Measurements from ENCODE around the gene GPR35. TPM values are rescaled to one million over a fixed set of nuclear protein-coding genes. Genes with fewer than 3 reads are reported as not detected.
A peak's percentile ranks its signal among the peaks of the same experiment; 100 is the strongest.

GPR35 gene
- total and polyA plus RNA-seq, 2 of the 13 experiments (the other 11 are each of a cell fraction or from before 2014, with no cell fraction given), result 27.1 to 44.2 TPM

DNA sequence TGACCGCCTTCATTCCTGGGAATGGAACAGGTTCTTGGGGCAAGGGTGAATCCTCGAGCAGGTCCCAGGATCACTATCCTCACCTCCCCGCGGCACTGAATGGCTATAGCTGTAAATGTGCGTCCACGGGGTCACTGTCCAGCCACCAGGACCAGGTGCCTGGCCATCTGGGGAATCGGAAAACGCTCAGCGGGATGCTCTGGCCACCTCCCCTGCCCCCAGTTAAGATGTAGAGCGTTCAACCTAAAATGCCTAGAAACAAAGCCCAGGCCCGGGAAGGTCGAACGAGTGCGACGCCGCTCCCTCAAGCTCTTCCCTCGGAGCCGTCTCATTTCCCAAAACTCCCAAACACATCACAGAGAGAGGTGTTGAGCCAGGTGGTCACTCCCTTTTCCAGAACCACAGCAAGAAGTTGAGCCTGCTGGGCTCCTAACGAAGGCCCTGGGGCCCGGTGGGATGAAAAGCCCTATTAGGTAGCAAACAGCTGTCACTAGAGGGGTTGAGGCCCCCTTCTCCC lies 39.5 kb upstream of the GPR35 start (continued):
- TF ChIP-seq ZNF44 (CRISPR knock-in tag; IDR thresholded peaks at IDR 0.05), result peak; percentile 23; the same call in 1 of the 2 replicates
- TF ChIP-seq ZNF878 (CRISPR knock-in tag; IDR thresholded peaks at IDR 0.05), result peak; percentile 73; the same call in 1 of the 2 replicates
- 0 out of 2 replicates have a peak, but pooled peaks have one; percentile 9 for TF ChIP-seq NR1H2 (CRISPR knock-in tag; IDR thresholded peaks at IDR 0.05; ENCODE audit: borderline replicate concordance, low read depth)
- TF ChIP-seq, protein P1, sequence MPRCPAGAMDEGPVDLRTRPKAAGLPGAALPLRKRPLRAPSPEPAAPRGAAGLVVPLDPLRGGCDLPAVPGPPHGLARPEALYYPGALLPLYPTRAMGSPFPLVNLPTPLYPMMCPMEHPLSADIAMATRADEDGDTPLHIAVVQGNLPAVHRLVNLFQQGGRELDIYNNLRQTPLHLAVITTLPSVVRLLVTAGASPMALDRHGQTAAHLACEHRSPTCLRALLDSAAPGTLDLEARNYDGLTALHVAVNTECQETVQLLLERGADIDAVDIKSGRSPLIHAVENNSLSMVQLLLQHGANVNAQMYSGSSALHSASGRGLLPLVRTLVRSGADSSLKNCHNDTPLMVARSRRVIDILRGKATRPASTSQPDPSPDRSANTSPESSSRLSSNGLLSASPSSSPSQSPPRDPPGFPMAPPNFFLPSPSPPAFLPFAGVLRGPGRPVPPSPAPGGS (CRISPR knock-in tag; IDR thresholded peaks at IDR 0.05), result 0 out of 2 replicates have a peak, but pooled peaks have one; percentile 8
- peak; percentile 91 for TF ChIP-seq ZNF235 (CRISPR knock-in tag; IDR thresholded peaks at IDR 0.05; ENCODE audit: borderline replicate concordance)
- TF ChIP-seq HMGXB4 (CRISPR knock-in tag; IDR thresholded peaks at IDR 0.05; ENCODE audit: borderline replicate concordance in 1 of 2, low read depth in 1 of 2), result no peak
- TF ChIP-seq RARA (CRISPR knock-in tag; IDR thresholded peaks at IDR 0.05), result no peak
- TF ChIP-seq FOXK1 (CRISPR knock-in tag; IDR thresholded peaks at IDR 0.05; ENCODE audit: borderline replicate concordance, low read depth), result no peak
- TF ChIP-seq NAIF1 (CRISPR knock-in tag; IDR thresholded peaks at IDR 0.05; ENCODE audit: borderline replicate concordance), result peak; percentile 56; the same call in 1 of the 2 replicates
- TF ChIP-seq NCOA1 (CRISPR knock-in tag; IDR thresholded peaks at IDR 0.05), result peak; percentile 30; the same call in 1 of the 2 replicates
- TF ChIP-seq, protein P2, sequence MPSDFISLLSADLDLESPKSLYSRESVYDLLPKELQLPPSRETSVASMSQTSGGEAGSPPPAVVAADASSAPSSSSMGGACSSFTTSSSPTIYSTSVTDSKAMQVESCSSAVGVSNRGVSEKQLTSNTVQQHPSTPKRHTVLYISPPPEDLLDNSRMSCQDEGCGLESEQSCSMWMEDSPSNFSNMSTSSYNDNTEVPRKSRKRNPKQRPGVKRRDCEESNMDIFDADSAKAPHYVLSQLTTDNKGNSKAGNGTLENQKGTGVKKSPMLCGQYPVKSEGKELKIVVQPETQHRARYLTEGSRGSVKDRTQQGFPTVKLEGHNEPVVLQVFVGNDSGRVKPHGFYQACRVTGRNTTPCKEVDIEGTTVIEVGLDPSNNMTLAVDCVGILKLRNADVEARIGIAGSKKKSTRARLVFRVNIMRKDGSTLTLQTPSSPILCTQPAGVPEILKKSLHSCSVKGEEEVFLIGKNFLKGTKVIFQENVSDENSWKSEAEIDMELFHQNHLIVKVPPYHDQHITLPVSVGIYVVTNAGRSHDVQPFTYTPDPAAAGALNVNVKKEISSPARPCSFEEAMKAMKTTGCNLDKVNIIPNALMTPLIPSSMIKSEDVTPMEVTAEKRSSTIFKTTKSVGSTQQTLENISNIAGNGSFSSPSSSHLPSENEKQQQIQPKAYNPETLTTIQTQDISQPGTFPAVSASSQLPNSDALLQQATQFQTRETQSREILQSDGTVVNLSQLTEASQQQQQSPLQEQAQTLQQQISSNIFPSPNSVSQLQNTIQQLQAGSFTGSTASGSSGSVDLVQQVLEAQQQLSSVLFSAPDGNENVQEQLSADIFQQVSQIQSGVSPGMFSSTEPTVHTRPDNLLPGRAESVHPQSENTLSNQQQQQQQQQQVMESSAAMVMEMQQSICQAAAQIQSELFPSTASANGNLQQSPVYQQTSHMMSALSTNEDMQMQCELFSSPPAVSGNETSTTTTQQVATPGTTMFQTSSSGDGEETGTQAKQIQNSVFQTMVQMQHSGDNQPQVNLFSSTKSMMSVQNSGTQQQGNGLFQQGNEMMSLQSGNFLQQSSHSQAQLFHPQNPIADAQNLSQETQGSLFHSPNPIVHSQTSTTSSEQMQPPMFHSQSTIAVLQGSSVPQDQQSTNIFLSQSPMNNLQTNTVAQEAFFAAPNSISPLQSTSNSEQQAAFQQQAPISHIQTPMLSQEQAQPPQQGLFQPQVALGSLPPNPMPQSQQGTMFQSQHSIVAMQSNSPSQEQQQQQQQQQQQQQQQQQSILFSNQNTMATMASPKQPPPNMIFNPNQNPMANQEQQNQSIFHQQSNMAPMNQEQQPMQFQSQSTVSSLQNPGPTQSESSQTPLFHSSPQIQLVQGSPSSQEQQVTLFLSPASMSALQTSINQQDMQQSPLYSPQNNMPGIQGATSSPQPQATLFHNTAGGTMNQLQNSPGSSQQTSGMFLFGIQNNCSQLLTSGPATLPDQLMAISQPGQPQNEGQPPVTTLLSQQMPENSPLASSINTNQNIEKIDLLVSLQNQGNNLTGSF (CRISPR knock-in tag; IDR thresholded peaks at IDR 0.05), result peak; percentile 10; the same call in 1 of the 2 replicates
- TF ChIP-seq ZNF34 (CRISPR knock-in tag; IDR thresholded peaks at IDR 0.05; ENCODE audit: borderline replicate concordance), result no peak
- TF ChIP-seq ZNF850 (CRISPR knock-in tag; conservative IDR thresholded peaks at IDR 0.05), result no peak
- TF ChIP-seq ZNF30 (CRISPR knock-in tag; IDR thresholded peaks at IDR 0.05), result 0 out of 2 replicates have a peak, but pooled peaks have one; percentile 34
- TF ChIP-seq GATA4 (IDR thresholded peaks at IDR 0.05; ENCODE audit: borderline replicate concordance, low read depth), result 0 out of 2 replicates have a peak, but pooled peaks have one; percentile 8
- 0 out of 2 replicates have a peak, but pooled peaks have one; percentile 36 for TF ChIP-seq ZNF510 (CRISPR knock-in tag; IDR thresholded peaks at IDR 0.05; ENCODE audit: low read depth)
- TF ChIP-seq PRMT3 (CRISPR knock-in tag; IDR thresholded peaks at IDR 0.05; ENCODE audit: borderline replicate concordance, low read depth), result no peak
- TF ChIP-seq CREB3 (CRISPR knock-in tag; IDR thresholded peaks at IDR 0.05), result peak; percentile 8; the same call in 1 of the 2 replicates
- 0 out of 2 replicates have a peak, but pooled peaks have one; percentile 44 for TF ChIP-seq SMAD9 (CRISPR knock-in tag; IDR thresholded peaks at IDR 0.05)
